Measurements from ENCODE around the gene CDC42SE2. TPM values are rescaled to one million over a fixed set of nuclear protein-coding genes. Genes with fewer than 3 reads are reported as not detected.
A peak's percentile ranks its signal among the peaks of the same experiment; 100 is the strongest.

The CDC42SE2 gene
- total and polyA plus RNA-seq, 2 of the 4 experiments (the other 2 are of a cell fraction), result 12.5 to 19.4 TPM

- Histone ChIP-seq H2AK5ac (ENCODE audit: low read depth, low read length) (peak overlapping the region; percentile 66; the same call in 1 of the 2 replicates), H3K79me1 (ENCODE audit: low read depth in 1 of 2, low read length in 2 of 2) (peaks cover 0 to 23% of the 10 kb centered on the region in 2 experiments; a peak in 2 of 4 replicates), H4K5ac (ENCODE audit: low read depth, low read length) (peak overlapping the region; percentile 67; the same call in 1 of the 2 replicates), H2AFZ (replicated peaks; ENCODE audit: low read length, poor library complexity) (peak overlapping the region; percentile 96), H3K23ac (ENCODE audit: low read depth, low read length) (peak overlapping the region; percentile 87), H3K27ac (ENCODE audit: insufficient read depth, low read length) (peak overlapping the region; percentile 86), H3K4ac (ENCODE audit: low read depth, low read length) (peak overlapping the region; percentile 87), H3K4me1 (ENCODE audit: control insufficient read depth, insufficient read depth, low read length) (peaks cover 3% of the 10 kb centered on the region; the same call in 1 of the 2 replicates), H4K8ac (ENCODE audit: low read depth in 2 of 2, low read length in 2 of 2) (peak overlapping the region; percentile 78 to 92; a peak in 3 of 4 replicates), H3K9ac (ENCODE audit: low read depth, low read length) (peak overlapping the region; percentile 97), H3K4me2 (ENCODE audit: low read depth, low read length) (peak overlapping the region; percentile 88), H4K91ac (ENCODE audit: insufficient read depth, low read depth, low read length) (peak overlapping the region; percentile 81), H3K56ac (ENCODE audit: extremely low read depth, insufficient read depth, low read length) (peak overlapping the region; percentile 66; the same call in 1 of the 2 replicates), H3K18ac (ENCODE audit: low read depth, low read length) (peak overlapping the region; percentile 79; the same call in 1 of the 2 replicates), H3K9me3 (ENCODE audit: control insufficient read depth, insufficient read depth, low read length) (no peaks in the 10 kb centered on the region), H2AK9ac (replicated peaks; ENCODE audit: low read depth, low read length, poor library complexity) (peak overlapping the region; percentile 90), H3K14ac (replicated peaks; ENCODE audit: low read depth, low read length) (peak overlapping the region; percentile 97), H3K4me3 (ENCODE audit: insufficient read depth, low read depth, low read length) (peak overlapping the region; percentile 99), H3K9me1 (ENCODE audit: insufficient read depth, low read length) (peaks cover 4% of the 10 kb centered on the region; the same call in 1 of the 2 replicates), H4K20me1 (ENCODE audit: insufficient read depth, low read length) (peaks cover 4% of the 10 kb centered on the region; the same call in 1 of the 2 replicates), H2BK5ac (ENCODE audit: low read depth, low read length, poor library complexity, severe bottlenecking) (peak overlapping the region; percentile 80), H3K27me3 (ENCODE audit: control insufficient read depth, insufficient read depth, low read length) (no peaks in the 10 kb centered on the region), H2BK20ac (ENCODE audit: low read depth, low read length) (no peak overlapping the region), H3K36me3 (ENCODE audit: control insufficient read depth, insufficient read depth, low read length) (no peaks in the 10 kb centered on the region), H2BK120ac (ENCODE audit: low read depth, low read length) (peak overlapping the region; percentile 76), H2BK15ac (ENCODE audit: low read depth, low read length) (peak overlapping the region; percentile 51; the same call in 1 of the 3 replicates)
- WGBS, 2 experiments (ENCODE audit: extremely low coverage in 2 of 2, insufficient read length in 1 of 2), result 0% methylated on average over 9 of the region's 34 CpGs; no CpG with 5 or more reads in 1 of the 2 experiments
- DNase-seq, result peak; percentile 28
- peak; percentile 2; the same call in 1 of the 2 replicates for ATAC-seq (ENCODE audit: low read depth)
- no TSS peak for BruUV-seq (replicated peaks)
- intact Hi-C loops (cut with micrococcal nuclease) (loop anchor here (1.0 to 5.0 kb wide), 2 partner anchors 99 to 118 kb away; partner anchors contain the start of gene HINT1), dilution Hi-C loops (cut with HindIII; ENCODE audit: low sequenced_read_pairs, unreplicated experiment) (no loop called here), in situ Hi-C loops (cut with MboI; ENCODE audit: low sequenced_read_pairs) (no loop called here)
- CTCF ChIA-PET, result interaction anchor here (0.7 to 1.3 kb wide), 6 partner anchors 24 to 119 kb away, joined by 3 read pairs; no protein-coding TSS in a partner anchor
- POLR2A ChIA-PET (ENCODE audit: unreplicated experiment), result interaction anchor here (0.6 to 1.5 kb wide), 2 partner anchors 13 to 86 kb away, joined by 3 read pairs; no protein-coding TSS in a partner anchor
- TF ChIP-seq MXI1 (IDR thresholded peaks at IDR 0.05; ENCODE audit: borderline replicate concordance, low read depth, low read length) (no peak), ELK1 (IDR thresholded peaks at IDR 0.05; ENCODE audit: borderline replicate concordance, low read depth, low read length) (no peak), CHD1 (IDR thresholded peaks at IDR 0.05; ENCODE audit: low read depth, low read length) (no peak), MAFK (IDR thresholded peaks at IDR 0.05; ENCODE audit: low read depth, low read length) (no peak), CEBPB (IDR thresholded peaks at IDR 0.05; ENCODE audit: low read depth, low read length) (no peak), RAD21 (IDR thresholded peaks at IDR 0.05; ENCODE audit: low read length) (no peak), FOS (IDR thresholded peaks at IDR 0.05; ENCODE audit: low read depth, low read length) (no peak), BHLHE40 (IDR thresholded peaks at IDR 0.05; ENCODE audit: low read depth, low read length) (no peak), CTCF (conservative IDR thresholded peaks at IDR 0.05; ENCODE audit: low read depth, low read length) (no peak), SMC3 (IDR thresholded peaks at IDR 0.05; ENCODE audit: low read depth, low read length) (no peak), USF2 (IDR thresholded peaks at IDR 0.05; ENCODE audit: low read depth, low read length) (no peak), MAZ (IDR thresholded peaks at IDR 0.05; ENCODE audit: borderline replicate concordance, low read depth, low read length) (no peak), POLR2A (IDR thresholded peaks at IDR 0.05; ENCODE audit: low read depth, low read length) (no peak), NFE2L2 (IDR thresholded peaks at IDR 0.05; ENCODE audit: low read depth, low read length) (no peak)
Observed at GRCh38 chr5:131264451-131265099, 722 bp downstream of the CDC42SE2 start.
